Omental fat pad (tissue), 4 donors: Measurements from ENCODE around the gene PIP4K2C. TPM values are rescaled to one million over a fixed set of nuclear protein-coding genes. Genes with fewer than 3 reads are reported as not detected.
"Not testable (repeated sequence)": the region's sequence is repeated elsewhere in the genome, so short reads cannot be mapped to it uniquely, and the experiment has no call there.

Experiments used
- ATAC-seq: fragments of 150-250 bp; one replicate; pipeline ENCODE4 v1.9.1; 2016; ENCODE audit warnings: mild to moderate bottlenecking, moderate library complexity; ENCODE audit not compliant: low FRiP score
- DNase-seq: peaks from one replicate; pipeline ENCODE4 v3.0.0-alpha.2; 2019; ENCODE audit warnings: low spot score
- CTCF ChIP-seq, 3 donors: fragments of 450-650 bp; IDR thresholded peaks; one replicate each; pipeline ENCODE4 v1.5.1; 2016 to 2017; ENCODE audit warnings: antibody characterized with exemption in 3 of 3, mild to moderate bottlenecking in 3 of 3, moderate library complexity in 2 of 3
- total RNA-seq, 4 donors: library from RNA; depleted of rRNA; stranded (reverse); fragments of >200 nt; gene quantifications; one replicate each; pipeline ENCODE4 v1.1.0, GENCODE V29; 2016

The PIP4K2C gene
- total RNA-seq, 4 donors from 2014 or later, result 16.9 to 21.3 (median 17.6) TPM

GRCh38 chr12:57586832-57587429, 4.1 kb upstream of the PIP4K2C start:
- no peak for TF ChIP-seq CTCF (IDR thresholded peaks at IDR 0.05)
- DNase-seq (no peak), ATAC-seq (no peak)

GRCh38 chr12:57588951-57589610, 1.9 kb upstream of the PIP4K2C start:
- DNase-seq, ATAC-seq: not testable (repeated sequence)

GRCh38 chr12:57590479-57590863, 521 bp upstream of the PIP4K2C start:
- DNase-seq (no peak), ATAC-seq (no peak)
- TF ChIP-seq CTCF (IDR thresholded peaks at IDR 0.05), result no peak

- TF ChIP-seq CTCF (IDR thresholded peaks at IDR 0.05), result no peak
- ATAC-seq (no peak), DNase-seq (no peak)
Measured at GRCh38 chr12:57591782-57592325, 862 bp downstream of the PIP4K2C start.

GRCh38 chr12:57592551-57593165, 1.7 kb downstream of the PIP4K2C start:
- no peak for TF ChIP-seq CTCF (IDR thresholded peaks at IDR 0.05)
- ATAC-seq (no peak), DNase-seq (no peak)

- ATAC-seq (no peak), DNase-seq (no peak)
- no peak for TF ChIP-seq CTCF (IDR thresholded peaks at IDR 0.05)
Measured at GRCh38 chr12:57593187-57593586, 2.2 kb downstream of the PIP4K2C start.

- no peak for DNase-seq
- no peak for TF ChIP-seq CTCF (IDR thresholded peaks at IDR 0.05)
- ATAC-seq, result no peak
Measured at GRCh38 chr12:57600395-57600794, 9.4 kb downstream of the PIP4K2C start.
